ENCODE results near the gene NDEL1.

- TF ChIP-seq CTCF (IDR thresholded peaks at IDR 0.05; ENCODE audit: low read length) (no peak), EZH2 (IDR thresholded peaks at IDR 0.05; ENCODE audit: borderline replicate concordance, low read length) (no peak)
These were observed 38.0 kb upstream of the NDEL1 start, which contains the start of gene RNF222 for GRCh38 chr17:8397636-8398035.
